IMR-90 (cell line): ENCODE results near the gene PIK3C2A. TPM values are rescaled to one million over a fixed set of nuclear protein-coding genes. Genes with fewer than 3 reads are reported as not detected.

Source experiments
- ATAC-seq: fragments of 200-7000 bp; cut with Tn5 transposase; 2 replicates; pipeline ENCODE4 v1.9.1; 2020; ENCODE audit warnings: low read depth, mild to moderate bottlenecking, moderate library complexity
- BruUV-seq: library from RNA; stranded (reverse); fragments of 400-500 nt; replicated peaks from 2 replicates; lab custom pipeline; 2021; lab: Mats Ljungman, UMichigan
- CTCF ChIA-PET: fragments of 300-600 bp; formaldehyde crosslinking; extraction: SDS; loops from one replicate; lab custom pipeline; 2021; ENCODE audit warnings: antibody characterized with exemption; lab: Yijun Ruan, JAX
- POLR2A ChIA-PET: fragments of 300-600 bp; sonication (Branson Sonifier 250); formaldehyde crosslinking; loops from one replicate; lab custom pipeline; 2022; ENCODE audit warnings: antibody characterized with exemption; ENCODE audit not compliant: unreplicated experiment; lab: Charles Lee
- DNase-seq: peaks from one replicate; pipeline ENCODE4 v3.0.0; 2013
- H2AFZ ChIP-seq: replicated peaks from 2 replicates; pipeline ENCODE3; 2013; ENCODE audit warnings: low read length, mild to moderate bottlenecking; ENCODE audit not compliant: poor library complexity
- H2AK5ac ChIP-seq: 2 replicates; pipeline ENCODE4 v1.6.1; 2013; ENCODE audit warnings: low read depth, low read length, inconsistent platforms
- H2AK9ac ChIP-seq: replicated peaks from 2 replicates; pipeline ENCODE3; 2013; ENCODE audit warnings: mild to moderate bottlenecking, low read depth, low read length, moderate library complexity; ENCODE audit not compliant: poor library complexity
- H2BK120ac ChIP-seq: 2 replicates; pipeline ENCODE4 v1.6.1; 2013; ENCODE audit warnings: low read depth, low read length, inconsistent platforms
- H2BK15ac ChIP-seq: 3 replicates; pipeline ENCODE4 v1.6.1; 2013; ENCODE audit warnings: low read depth, low read length, inconsistent platforms
- H2BK20ac ChIP-seq: 2 replicates; pipeline ENCODE4 v1.6.1; 2013; ENCODE audit warnings: low read depth, mild to moderate bottlenecking, inconsistent platforms, low read length, moderate library complexity
- H2BK5ac ChIP-seq: 2 replicates; pipeline ENCODE4 v1.6.1; 2013; ENCODE audit warnings: mild to moderate bottlenecking, low read depth, low read length, inconsistent platforms; ENCODE audit not compliant: poor library complexity, severe bottlenecking
- H3K14ac ChIP-seq: replicated peaks from 2 replicates; pipeline ENCODE4 v1.6.1; 2013; ENCODE audit warnings: low read depth, low read length, inconsistent platforms
- H3K18ac ChIP-seq: 2 replicates; pipeline ENCODE4 v1.6.1; 2013; ENCODE audit warnings: low read depth, low read length, control low read depth
- H3K23ac ChIP-seq: 2 replicates; pipeline ENCODE4 v1.6.1; 2013; ENCODE audit warnings: low read depth, low read length, inconsistent platforms
- H3K27ac ChIP-seq: 2 replicates; pipeline ENCODE4 v1.5.1; 2013; ENCODE audit warnings: mild to moderate bottlenecking, control low read depth, low read length; ENCODE audit not compliant: insufficient read depth
- H3K27me3 ChIP-seq: 2 replicates; pipeline ENCODE4 v1.6.1; 2013; ENCODE audit warnings: low read length; ENCODE audit not compliant: control insufficient read depth, insufficient read depth
- H3K36me3 ChIP-seq: 2 replicates; pipeline ENCODE4 v1.6.1; 2013; ENCODE audit warnings: low read length, mixed read lengths; ENCODE audit not compliant: control insufficient read depth, insufficient read depth
- H3K4ac ChIP-seq: 2 replicates; pipeline ENCODE4 v1.6.1; 2013; ENCODE audit warnings: low read depth, low read length, inconsistent platforms
- H3K4me1 ChIP-seq: 2 replicates; pipeline ENCODE4 v1.6.1; 2013; ENCODE audit warnings: low read length, mixed read lengths; ENCODE audit not compliant: control insufficient read depth, insufficient read depth
- H3K4me2 ChIP-seq: 2 replicates; pipeline ENCODE4 v1.6.1; 2013; ENCODE audit warnings: low read depth, mild to moderate bottlenecking, control low read depth, low read length, moderate library complexity
- H3K4me3 ChIP-seq: 2 replicates; pipeline ENCODE4 v1.5.1; 2013; ENCODE audit warnings: low read depth, mild to moderate bottlenecking, control low read depth, low read length, moderate library complexity; ENCODE audit not compliant: insufficient read depth
- H3K56ac ChIP-seq: 2 replicates; pipeline ENCODE4 v1.6.1; 2013; ENCODE audit warnings: low read length, inconsistent platforms; ENCODE audit not compliant: insufficient read depth; ENCODE audit errors: extremely low read depth
- H3K79me1 ChIP-seq, 2 experiments: 2 replicates each; pipeline ENCODE4 v1.6.1; 2013; ENCODE audit warnings: low read length in 2 of 2, inconsistent platforms in 1 of 2, low read depth in 1 of 2
- H3K9ac ChIP-seq: 2 replicates; pipeline ENCODE4 v1.6.1; 2013; ENCODE audit warnings: low read depth, low read length, control low read depth
- H3K9me1 ChIP-seq: 2 replicates; pipeline ENCODE4 v1.6.1; 2013; ENCODE audit warnings: low read length, inconsistent platforms; ENCODE audit not compliant: insufficient read depth
- H3K9me3 ChIP-seq: 2 replicates; pipeline ENCODE4 v1.6.1; 2013; ENCODE audit warnings: low read length; ENCODE audit not compliant: control insufficient read depth, insufficient read depth
- H4K20me1 ChIP-seq: 2 replicates; pipeline ENCODE4 v1.6.1; 2013; ENCODE audit warnings: low read length, inconsistent platforms; ENCODE audit not compliant: insufficient read depth
- H4K5ac ChIP-seq: 2 replicates; pipeline ENCODE4 v1.6.1; 2013; ENCODE audit warnings: mild to moderate bottlenecking, low read depth, low read length, control low read depth
- H4K8ac ChIP-seq, 2 experiments: 2 replicates each; pipeline ENCODE4 v1.6.1; 2013; ENCODE audit warnings: low read depth in 2 of 2, low read length in 2 of 2, control low read depth in 1 of 2, inconsistent platforms in 1 of 2
- H4K91ac ChIP-seq: 2 replicates; pipeline ENCODE4 v1.6.1; 2013; ENCODE audit warnings: low read depth, low read length, inconsistent platforms; ENCODE audit not compliant: insufficient read depth
- BHLHE40 ChIP-seq: fragments of 150-350 bp; IDR thresholded peaks from 2 replicates; pipeline ENCODE4 v1.6.1; 2016; ENCODE audit warnings: mild to moderate bottlenecking, low read depth, low read length
- CEBPB ChIP-seq: IDR thresholded peaks from 2 replicates; pipeline ENCODE4 v1.6.1; 2012; ENCODE audit warnings: low read depth, low read length, improper control_type of control experiment
- CHD1 ChIP-seq: IDR thresholded peaks from 2 replicates; pipeline ENCODE4 v1.6.1; 2012; ENCODE audit warnings: low read depth, low read length, improper control_type of control experiment
- CTCF ChIP-seq: conservative IDR thresholded peaks from 2 replicates; pipeline ENCODE4 v1.5.1; 2012; ENCODE audit warnings: mild to moderate bottlenecking, low read depth, low read length, improper control_type of control experiment
- FOS ChIP-seq: fragments of 150-350 bp; IDR thresholded peaks from 2 replicates; pipeline ENCODE4 v1.6.1; 2016; ENCODE audit warnings: low read depth, low read length
- MAFK ChIP-seq: IDR thresholded peaks from 2 replicates; pipeline ENCODE4 v1.6.1; 2012; ENCODE audit warnings: low read depth, low read length, improper control_type of control experiment
- MAZ ChIP-seq: IDR thresholded peaks from 2 replicates; pipeline ENCODE4 v1.6.1; 2012; ENCODE audit warnings: low read depth, mild to moderate bottlenecking, low read length, improper control_type of control experiment, moderate library complexity, borderline replicate concordance
- MXI1 ChIP-seq: IDR thresholded peaks from 2 replicates; pipeline ENCODE4 v1.6.1; 2012; ENCODE audit warnings: low read depth, mild to moderate bottlenecking, low read length, moderate library complexity, borderline replicate concordance
- NFE2L2 ChIP-seq: fragments of 150-350 bp; IDR thresholded peaks from 2 replicates; pipeline ENCODE4 v1.6.1; 2016; ENCODE audit warnings: low read depth, mild to moderate bottlenecking, low read length
- POLR2A ChIP-seq: IDR thresholded peaks from 2 replicates; pipeline ENCODE4 v1.6.1; 2012; ENCODE audit warnings: mild to moderate bottlenecking, low read depth, low read length
- RAD21 ChIP-seq: IDR thresholded peaks from 2 replicates; pipeline ENCODE4 v1.6.1; 2012; ENCODE audit warnings: low read length, improper control_type of control experiment
- RCOR1 ChIP-seq: IDR thresholded peaks from 2 replicates; pipeline ENCODE4 v1.6.1; 2012; ENCODE audit warnings: mild to moderate bottlenecking, low read length, improper control_type of control experiment; ENCODE audit not compliant: insufficient replicate concordance
- RFX5 ChIP-seq: IDR thresholded peaks from 2 replicates; pipeline ENCODE4 v1.8.0; 2012; ENCODE audit warnings: low read depth, mild to moderate bottlenecking, low read length, moderate library complexity
- SMC3 ChIP-seq: fragments of 150-350 bp; IDR thresholded peaks from 2 replicates; pipeline ENCODE4 v1.6.1; 2016; ENCODE audit warnings: low read depth, mild to moderate bottlenecking, antibody characterized with exemption, low read length, moderate library complexity
- USF2 ChIP-seq: fragments of 150-350 bp; IDR thresholded peaks from 2 replicates; pipeline ENCODE4 v1.6.1; 2017; ENCODE audit warnings: mild to moderate bottlenecking, antibody characterized with exemption, low read length, low read depth
- WGBS, 2 experiments: methylation state at CpG; one replicate each; pipeline versions ENCODE4 v1.1.5 to v1.1.7; 2013; ENCODE audit warnings: missing lambda C conversion rate in 2 of 2; ENCODE audit not compliant: insufficient read length in 1 of 2; ENCODE audit errors: extremely low coverage in 2 of 2; 5-methylcytosine and 5-hydroxymethylcytosine counted together
- dilution Hi-C: fragments of 300-500 bp; cut with HindIII; formaldehyde crosslinking; loops from one replicate; pipeline ENCODE4 v1.14.3; 2018; ENCODE audit warnings: low sequenced_read_pairs; ENCODE audit not compliant: unreplicated experiment
- in situ Hi-C: fragments of 300-500 bp; cut with MboI; formaldehyde crosslinking; loops from 3 replicates; pipeline ENCODE4 v1.14.3; 2019; ENCODE audit warnings: low sequenced_read_pairs, inconsistent platforms, mixed read lengths
- intact Hi-C: fragments of 100-400 bp; cut with micrococcal nuclease; formaldehyde crosslinking; loops from 2 replicates; pipeline ENCODE4 v1.10.0; 2022
- polyA plus RNA-seq, 3 experiments: library from polyadenylated mRNA; depleted of rRNA; stranded (reverse); fragments of >200 nt; gene quantifications; 2 replicates each; pipeline ENCODE4 v1.2.3, GENCODE V29; 2012; ENCODE audit warnings: low replicate concordance in 1 of 3
- total RNA-seq: library from RNA; depleted of rRNA; stranded (reverse); fragments of >200 nt; gene quantifications from 2 replicates; pipeline ENCODE4 v1.2.3, GENCODE V29; 2012
- TF ChIP-seq, protein P1 (sequence below): fragments of 150-350 bp; IDR thresholded peaks from 2 replicates; pipeline ENCODE4 v1.6.1; 2016; ENCODE audit warnings: low read depth, mild to moderate bottlenecking, low read length, moderate library complexity, borderline replicate concordance

PIK3C2A gene
- total and polyA plus RNA-seq, 2 of the 4 experiments (the other 2 are of a cell fraction), result 14.6 to 36.6 TPM

DNA sequence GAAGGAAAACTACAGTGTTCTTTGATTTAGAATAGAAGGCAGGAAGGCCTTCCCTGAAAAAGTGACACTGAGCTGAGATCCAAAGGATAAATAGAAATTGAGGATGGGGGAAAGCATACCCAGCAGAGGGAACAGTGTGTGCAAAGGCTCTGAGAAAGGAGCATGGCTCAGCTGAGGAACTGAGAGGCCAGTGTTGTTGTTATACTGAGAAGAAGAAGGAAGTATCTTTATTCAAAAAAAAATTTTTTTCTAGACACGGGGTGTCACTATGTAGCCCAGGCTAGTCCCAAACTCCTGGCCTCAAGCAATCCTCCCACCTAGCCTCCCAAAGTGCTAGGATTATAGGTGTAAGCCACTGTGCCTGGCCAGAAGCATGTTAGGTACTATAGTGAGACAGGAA is 3.5 kb upstream of the PIK3C2A start:
- TF ChIP-seq FOS (no peak), CHD1 (no peak), RAD21 (no peak), RCOR1 (no peak), SMC3 (no peak), MXI1 (no peak), RFX5 (no peak), POLR2A (no peak), MAZ (no peak), NFE2L2 (no peak), MAFK (no peak), USF2 (no peak), CTCF (no peak), CEBPB (no peak), BHLHE40 (no peak)
- TF ChIP-seq, protein P1, sequence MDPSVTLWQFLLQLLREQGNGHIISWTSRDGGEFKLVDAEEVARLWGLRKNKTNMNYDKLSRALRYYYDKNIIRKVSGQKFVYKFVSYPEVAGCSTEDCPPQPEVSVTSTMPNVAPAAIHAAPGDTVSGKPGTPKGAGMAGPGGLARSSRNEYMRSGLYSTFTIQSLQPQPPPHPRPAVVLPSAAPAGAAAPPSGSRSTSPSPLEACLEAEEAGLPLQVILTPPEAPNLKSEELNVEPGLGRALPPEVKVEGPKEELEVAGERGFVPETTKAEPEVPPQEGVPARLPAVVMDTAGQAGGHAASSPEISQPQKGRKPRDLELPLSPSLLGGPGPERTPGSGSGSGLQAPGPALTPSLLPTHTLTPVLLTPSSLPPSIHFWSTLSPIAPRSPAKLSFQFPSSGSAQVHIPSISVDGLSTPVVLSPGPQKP, result no peak
- intact Hi-C loops (no loop called here), in situ Hi-C loops (no loop called here)

More for the DNA sequence above, 3.5 kb upstream of the PIK3C2A start:
- no peak overlapping the region for H2BK5ac ChIP-seq
- H4K8ac ChIP-seq, result no peak overlapping the region
- no peak overlapping the region for H3K18ac ChIP-seq
- no peak overlapping the region for H4K5ac ChIP-seq
- no peak overlapping the region for H2AFZ ChIP-seq
- H3K23ac ChIP-seq, result no peak overlapping the region
- no peak overlapping the region for H2AK5ac ChIP-seq
- dilution Hi-C loops, result no loop called here
- H4K91ac ChIP-seq, result no peak overlapping the region
- H3K79me1 ChIP-seq, result peaks cover 0 to 18% of the 10 kb centered on the region in 2 experiments; a peak in 2 of 4 replicates
- CTCF ChIA-PET, result no interaction called here
- POLR2A ChIA-PET, result no interaction called here
- no peak overlapping the region for H3K14ac ChIP-seq
- no peaks in the 10 kb centered on the region for H3K9me3 ChIP-seq
- H2BK120ac ChIP-seq, result no peak overlapping the region
- H2BK20ac ChIP-seq, result no peak overlapping the region
- H3K4ac ChIP-seq, result no peak overlapping the region
- H3K56ac ChIP-seq, result no peak overlapping the region
- ATAC-seq (no peak), DNase-seq (no peak)
- H3K27me3 ChIP-seq, result no peaks in the 10 kb centered on the region
- H3K9ac ChIP-seq, result no peak overlapping the region
- no peak overlapping the region for H3K27ac ChIP-seq
- no peaks in the 10 kb centered on the region; the same call in 1 of the 2 replicates for H3K4me1 ChIP-seq
- no peaks in the 10 kb centered on the region; the same call in 1 of the 2 replicates for H4K20me1 ChIP-seq
- no peak overlapping the region for H3K4me3 ChIP-seq
- WGBS, 2 experiments, result no CpG with 5 or more reads among the region's 1 CpG
- H3K36me3 ChIP-seq, result no peaks in the 10 kb centered on the region
- H2BK15ac ChIP-seq, result no peak overlapping the region
- no peak overlapping the region for H3K4me2 ChIP-seq
- no TSS peak for BruUV-seq
- no peaks in the 10 kb centered on the region for H3K9me1 ChIP-seq
- H2AK9ac ChIP-seq, result no peak overlapping the region
